Right hindlimb (tissue), 1 donor: ENCODE results near the gene TMIGD2.
"Not testable (repeated sequence)": the region's sequence is repeated elsewhere in the genome, so short reads cannot be mapped to it uniquely, and the experiment has no call there.

Experiments used
- DNase-seq: peaks from one replicate; pipeline ENCODE4 v3.0.0-alpha.2; 2018

TMIGD2 gene

GRCh38 chr19:4266253-4267000 is 35.8 kb downstream of the TMIGD2 start:
- no peak for DNase-seq

- DNase-seq, result no peak
Observed at GRCh38 chr19:4264812-4265211, 37.4 kb downstream of the TMIGD2 start.

GRCh38 chr19:4260613-4261191 is 41.5 kb downstream of the TMIGD2 start:
- no peak for DNase-seq

- no peak for DNase-seq
Observed at GRCh38 chr19:4258181-4258580, 44.0 kb downstream of the TMIGD2 start.

- DNase-seq, result no peak
Observed at GRCh38 chr19:4257025-4257424, 45.2 kb downstream of the TMIGD2 start.

GRCh38 chr19:4256563-4256962 is 45.6 kb downstream of the TMIGD2 start:
- DNase-seq, result no peak

- peak; percentile 98 for DNase-seq
Observed at GRCh38 chr19:4246767-4247593, 55.2 kb downstream of the TMIGD2 start, which contains the start of gene YJU2. Gene YJU2, plus strand, starts transcription at chr19:4247080. Its CDS starts 67 bp downstream, at chr19:4247147.

GRCh38 chr19:4245938-4246337 is 56.3 kb downstream of the TMIGD2 start:
- DNase-seq, result not testable (repeated sequence)
